ENCODE results near the gene NCK2.

NCK2 gene

DNA sequence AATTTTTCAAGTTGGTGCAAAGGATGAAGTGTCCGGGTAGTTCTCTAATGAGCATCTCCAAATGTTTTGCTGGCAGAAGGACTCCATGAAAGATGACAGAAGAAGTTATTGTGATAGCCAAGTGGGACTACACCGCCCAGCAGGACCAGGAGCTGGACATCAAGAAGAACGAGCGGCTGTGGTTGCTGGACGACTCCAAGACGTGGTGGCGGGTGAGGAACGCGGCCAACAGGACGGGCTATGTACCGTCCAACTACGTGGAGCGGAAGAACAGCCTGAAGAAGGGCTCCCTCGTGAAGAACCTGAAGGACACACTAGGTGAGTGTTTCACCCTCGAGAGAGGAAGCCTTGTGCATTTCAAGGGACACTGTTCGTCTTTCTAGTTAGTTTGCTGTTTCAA is 110.3 kb downstream of the NCK2 start:
- no peak for FAIRE-seq

DNA sequence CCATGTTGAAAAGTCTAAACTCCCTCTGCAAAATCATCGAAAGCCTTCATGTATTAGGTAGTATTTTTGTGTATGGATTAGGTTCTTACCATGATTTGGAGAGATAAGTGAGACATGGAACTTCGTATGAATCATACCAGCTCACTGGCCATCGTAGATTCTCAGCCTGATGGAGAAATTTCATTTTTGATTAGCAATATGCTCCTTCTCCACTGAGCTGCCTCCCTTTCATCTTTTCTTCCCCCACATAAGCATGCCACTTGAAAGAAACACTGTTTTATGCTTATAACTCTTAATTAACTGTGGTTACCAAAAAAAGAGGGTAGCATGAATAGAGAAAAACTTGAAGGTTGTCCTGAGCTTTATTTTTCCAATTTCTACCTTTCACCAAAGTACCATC is 111.9 kb downstream of the NCK2 start:
- no peak for FAIRE-seq

DNA sequence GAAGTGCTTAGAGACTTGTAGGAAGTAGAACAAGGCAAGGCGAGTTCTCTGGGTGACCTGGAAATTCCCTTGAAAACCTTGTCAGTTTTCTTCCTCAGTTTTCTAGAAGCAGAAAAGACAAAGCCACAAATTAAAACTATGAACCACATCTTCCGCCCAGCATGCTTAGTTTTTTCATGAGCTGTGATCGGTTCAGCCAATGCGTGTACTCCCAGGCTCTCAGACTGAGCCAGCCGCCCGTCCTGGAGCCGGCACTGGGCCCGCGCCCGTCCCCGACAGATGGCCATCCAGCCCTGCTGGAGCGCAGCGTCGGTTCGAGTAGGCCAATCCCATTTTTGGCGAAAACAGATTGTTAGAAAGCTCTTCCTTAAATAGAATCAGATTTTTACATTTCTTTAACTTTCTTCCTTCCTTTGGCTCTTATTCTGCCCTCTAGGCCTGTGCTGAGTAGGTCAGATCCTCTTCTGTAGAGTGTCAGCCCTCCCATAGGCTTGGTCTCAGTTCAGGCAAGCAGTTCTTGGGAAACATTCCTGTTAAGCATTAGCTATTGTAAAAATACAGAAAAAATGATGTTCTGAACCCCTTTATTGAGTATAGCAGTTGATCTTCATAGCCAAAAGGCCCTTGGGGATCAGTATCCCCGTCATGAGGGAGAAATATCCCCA is 112.5 kb downstream of the NCK2 start:
- no peak for FAIRE-seq

DNA sequence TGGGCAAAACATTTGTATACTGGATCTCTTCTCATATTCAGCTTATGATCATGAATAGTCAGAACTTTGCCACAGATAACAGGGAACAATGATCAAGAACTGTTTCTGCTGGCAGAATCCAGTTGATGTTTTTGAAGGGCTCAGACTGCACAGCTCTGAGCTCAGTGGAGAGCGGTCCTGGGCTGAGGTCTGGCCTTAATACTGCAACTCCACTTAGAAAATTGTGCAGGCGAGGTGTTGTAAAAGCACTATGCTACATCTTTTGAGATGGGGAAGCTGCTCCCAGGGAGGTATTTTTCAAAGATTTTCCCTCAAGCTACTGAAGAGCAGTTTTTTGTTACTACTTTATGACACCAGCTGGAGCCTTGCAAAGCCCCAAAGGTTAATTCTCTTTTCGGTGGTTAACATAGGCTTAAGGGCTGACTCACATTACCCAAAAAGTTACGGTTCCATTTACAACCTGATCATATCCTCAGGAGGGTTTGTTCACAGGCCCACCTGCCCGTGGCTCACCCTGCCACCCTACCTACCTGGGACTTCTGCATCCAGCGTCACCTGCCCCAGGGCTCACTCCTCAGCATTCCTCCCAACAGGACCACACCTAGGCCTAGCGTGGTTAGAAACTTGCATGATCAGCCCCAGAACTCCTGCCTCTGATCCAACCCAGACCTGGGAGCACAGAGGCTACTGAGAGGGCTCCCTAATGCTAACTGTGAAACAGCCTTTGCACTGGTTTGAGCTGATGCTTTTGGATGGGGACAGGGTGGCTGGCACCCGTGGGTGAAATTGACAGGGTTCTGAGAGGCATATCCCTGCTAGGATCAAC is 114.4 kb downstream of the NCK2 start:
- FAIRE-seq = no peak

DNA sequence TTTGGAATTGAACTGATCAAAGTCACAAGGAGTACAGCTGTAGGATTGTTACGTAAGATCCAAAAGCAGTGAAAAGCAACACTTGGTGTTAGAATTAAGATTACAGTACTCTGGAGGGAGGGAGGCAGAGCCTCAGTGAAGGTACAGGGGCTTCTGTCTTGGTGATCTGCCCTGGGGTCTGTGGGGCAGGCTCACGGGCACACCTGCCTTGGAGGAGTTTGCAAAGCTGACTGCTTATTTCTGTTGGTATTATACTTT is 114.9 kb downstream of the NCK2 start:
- no peak for FAIRE-seq

DNA sequence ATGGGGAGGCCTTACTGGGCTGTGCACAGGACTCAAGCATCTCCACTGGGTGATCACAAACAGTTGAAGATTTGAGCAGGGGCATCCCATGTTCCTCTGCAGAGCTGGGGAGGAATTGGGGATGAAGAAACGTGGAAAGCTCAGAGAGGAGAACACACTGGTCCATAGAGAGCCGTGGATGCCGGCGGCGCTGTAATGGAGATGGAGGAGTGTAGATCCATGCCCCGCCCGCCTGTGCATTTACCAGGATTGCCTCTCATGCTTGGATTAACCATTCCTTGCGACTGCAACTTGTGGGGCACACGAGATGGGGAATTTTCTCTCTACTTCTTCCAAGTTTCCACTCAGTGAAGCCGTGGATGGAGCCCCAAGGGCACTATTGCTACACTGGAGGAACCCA is 115.9 kb downstream of the NCK2 start:
- no peak for FAIRE-seq

DNA sequence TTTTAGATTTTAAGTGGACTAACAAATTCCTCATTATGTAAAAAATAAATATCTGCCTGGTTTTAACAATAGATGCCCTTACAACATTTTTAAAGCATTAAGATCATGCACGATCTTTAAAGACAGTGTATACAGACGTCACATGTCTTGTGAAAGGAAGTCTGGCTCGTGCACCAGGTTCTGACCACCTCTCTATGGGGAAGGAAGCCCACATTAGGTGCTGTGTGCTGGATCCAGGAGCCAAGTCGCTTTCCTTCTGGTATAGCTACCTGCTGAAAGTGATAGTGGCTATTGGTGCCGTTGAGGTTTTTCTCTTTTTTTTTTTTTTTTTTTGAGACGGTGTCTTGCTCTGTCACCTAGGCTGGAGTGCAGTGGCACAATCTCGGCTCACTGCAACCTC is 116.5 kb downstream of the NCK2 start:
- no peak for FAIRE-seq

DNA sequence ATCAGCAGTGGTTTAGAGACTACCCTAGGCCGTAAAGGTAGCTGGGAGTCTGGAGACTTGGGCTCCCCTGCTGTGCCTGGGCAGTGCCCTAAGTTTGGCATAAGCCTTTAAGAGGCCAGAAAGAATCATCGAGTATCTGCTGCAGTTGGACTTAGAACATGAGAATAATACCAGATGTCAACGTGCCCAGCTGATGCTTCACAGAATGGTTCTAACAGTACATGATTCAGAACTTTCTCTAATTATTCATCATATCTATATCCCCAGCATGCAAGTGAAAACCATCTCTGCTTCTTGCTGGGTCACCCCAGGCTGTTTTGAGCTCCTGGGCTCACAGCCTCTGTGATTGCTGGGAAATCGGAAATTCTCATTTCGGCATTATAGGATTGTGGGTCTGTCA is 118.1 kb downstream of the NCK2 start:
- FAIRE-seq = no peak

DNA sequence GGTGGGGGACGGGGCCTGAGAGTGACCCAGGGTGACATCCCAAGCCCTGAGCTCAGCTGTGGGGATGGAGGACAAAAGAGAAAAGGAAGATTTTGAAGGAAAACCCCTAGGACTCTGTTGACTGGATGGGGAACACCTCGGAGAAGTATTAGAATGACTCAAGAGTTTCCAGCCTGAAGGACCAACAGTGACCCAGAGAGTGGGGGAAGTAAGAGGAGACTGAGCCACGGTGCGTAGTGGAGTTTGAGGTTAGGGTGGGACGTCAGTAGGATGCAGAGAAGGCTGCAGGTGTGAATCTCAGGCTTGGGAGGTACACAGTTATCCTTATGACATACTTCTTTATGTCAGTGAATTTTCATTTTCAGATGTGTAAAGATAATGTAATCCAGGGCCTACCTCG is 119.5 kb downstream of the NCK2 start:
- no peak for FAIRE-seq

DNA sequence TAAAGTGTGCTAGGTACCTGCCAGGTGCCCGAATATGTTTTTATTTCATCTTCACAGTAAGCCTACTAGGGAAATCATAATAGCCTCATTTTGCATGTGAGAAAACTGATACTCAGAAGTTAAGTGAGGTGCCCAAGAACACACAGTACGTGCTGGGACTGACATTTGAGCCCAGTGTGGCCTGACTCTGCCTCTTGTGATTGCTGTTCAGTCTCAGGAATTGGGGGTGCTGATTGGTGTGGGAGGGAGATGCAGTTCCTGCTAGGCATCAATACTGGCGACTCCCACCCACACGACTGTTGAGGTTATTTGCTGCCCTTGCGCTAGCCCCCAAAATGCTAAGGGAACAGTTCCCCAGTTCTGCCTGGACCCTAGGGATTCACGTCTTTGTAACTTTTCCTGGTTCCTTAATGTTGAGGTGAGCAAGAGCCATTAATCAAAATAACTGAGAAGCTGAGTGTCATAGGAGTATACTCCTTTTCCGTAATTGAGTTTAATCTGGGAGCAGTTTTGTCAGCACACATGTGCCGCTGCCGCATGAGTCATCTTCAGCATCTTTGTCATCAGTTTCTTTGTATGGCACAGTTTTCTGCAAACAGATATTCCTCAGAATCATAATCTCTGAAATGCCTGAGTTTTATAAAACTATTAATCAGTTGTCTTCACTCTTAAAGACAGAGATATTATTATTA is 120.7 kb downstream of the NCK2 start:
- FAIRE-seq = no peak

DNA sequence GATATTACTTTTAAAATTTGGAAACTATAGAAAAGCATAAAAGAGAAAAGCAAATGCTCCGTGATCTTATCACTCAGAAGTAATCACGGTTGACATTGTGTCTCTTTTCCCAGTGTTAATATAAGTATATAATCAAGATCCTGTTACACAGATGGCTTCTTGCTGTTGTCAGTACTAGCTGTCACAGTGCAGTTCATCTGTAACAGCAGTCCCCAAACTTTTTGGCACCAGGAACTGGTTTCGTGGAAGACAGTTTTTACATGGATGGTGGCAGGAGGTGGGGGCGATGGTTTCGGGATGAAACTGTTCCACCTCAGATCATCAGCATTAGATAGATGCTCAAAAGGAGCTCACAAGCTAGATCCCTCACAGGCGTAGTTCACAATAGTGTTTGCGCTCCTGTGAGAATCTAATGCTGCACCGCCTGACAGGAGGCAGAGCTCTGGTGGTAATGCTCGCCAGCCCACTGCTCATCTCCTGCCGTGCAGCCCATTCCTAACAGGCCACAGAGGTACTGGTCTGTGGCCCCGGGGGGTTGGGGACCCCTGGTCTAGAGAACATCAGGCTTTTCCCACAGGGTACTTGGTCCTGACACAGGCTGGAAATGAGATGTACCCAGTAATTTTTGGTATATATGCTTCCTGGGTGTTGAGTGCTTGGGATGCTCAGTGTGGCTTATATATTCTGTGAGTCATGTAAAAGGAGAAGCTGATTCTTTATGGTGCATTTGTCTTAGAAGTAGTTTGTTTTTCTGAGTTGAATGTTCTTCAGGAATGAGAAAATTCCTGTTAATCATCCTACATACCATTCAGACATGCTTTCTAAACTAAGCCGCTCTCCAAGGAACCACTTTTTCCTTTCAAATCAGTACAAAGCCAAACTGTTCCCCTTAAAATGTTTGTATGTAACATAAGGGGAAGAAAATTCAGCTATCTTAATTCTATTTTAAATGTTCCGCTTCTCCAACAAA is 121.8 kb downstream of the NCK2 start:
- FAIRE-seq = no peak

DNA sequence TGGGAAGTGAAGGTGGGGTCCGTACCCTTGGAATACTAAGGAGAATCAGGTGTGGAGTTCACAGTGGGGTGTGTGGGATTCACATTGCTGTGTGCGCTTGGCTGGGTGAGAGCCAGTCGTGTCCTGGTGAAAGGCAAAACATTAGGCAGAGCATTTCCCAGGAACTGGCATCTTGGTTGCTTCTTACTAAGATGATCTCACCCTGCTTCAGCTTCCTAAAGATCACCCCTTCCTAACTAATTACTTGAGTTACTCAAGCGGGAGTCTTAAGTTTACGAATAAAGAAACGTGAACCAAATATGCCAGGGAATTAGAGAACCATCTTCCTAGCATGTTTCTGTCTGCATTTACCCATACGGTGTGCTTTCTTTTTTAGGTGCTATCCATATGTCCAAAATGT is 122.9 kb downstream of the NCK2 start:
- FAIRE-seq = no peak

DNA sequence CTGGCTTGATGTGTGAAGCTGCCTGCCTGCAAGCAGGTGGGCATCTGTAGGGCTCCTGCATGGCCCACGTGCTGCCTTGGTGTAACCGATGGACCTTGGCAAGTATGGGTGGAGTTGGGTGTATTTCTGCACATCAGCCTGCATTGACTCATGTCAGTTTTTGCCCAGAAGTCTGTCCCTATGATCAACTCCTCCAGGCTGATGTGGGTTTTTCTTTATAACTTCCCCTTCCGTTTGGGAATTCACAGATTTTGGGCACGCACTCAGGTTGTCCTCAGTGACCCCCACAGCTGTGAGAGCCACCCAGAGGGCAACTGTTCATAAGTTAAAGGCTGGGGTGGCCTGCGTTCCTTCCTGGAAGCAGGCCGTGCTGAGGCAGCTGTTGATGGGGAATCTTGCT is 123.3 kb downstream of the NCK2 start:
- FAIRE-seq = no peak

DNA sequence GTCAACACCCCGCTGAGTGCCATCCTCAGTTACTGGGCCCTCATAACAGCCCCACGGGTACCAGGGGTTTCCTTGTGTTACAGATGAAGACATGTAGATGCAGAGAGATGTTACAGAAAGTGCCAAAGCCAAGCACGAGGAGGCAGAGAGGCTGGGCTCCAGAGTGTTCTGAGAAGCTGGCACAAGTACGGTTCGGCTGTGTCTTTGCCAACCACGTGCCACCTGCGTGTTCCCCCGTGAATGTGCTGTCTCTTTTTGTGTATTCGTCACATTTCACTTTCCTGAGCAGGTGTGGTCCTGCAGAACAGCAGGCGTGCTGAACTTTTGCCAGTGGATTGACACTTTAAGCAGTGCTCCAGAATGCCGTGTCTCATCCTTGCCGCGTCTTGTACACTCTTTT is 124.6 kb downstream of the NCK2 start:
- no peak for FAIRE-seq

DNA sequence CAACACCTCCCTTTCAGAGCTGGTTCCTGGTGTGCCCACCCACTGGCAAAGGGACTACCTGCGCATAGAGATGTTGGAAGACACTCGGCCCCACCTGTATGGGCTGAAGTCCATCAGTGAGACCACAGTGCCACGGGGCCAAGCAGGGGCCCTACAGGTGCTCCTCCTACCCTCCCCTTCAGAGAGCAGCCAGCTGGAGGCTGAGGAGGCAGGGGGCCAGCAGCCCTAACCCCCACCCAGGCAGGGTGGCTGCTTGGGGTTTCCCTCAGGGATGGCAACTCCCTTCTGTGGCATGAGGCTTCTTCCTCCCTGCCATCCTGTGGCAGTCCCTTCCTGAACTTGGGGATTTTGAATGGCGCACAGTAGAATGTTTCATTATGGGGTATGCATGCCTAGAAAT is 125.3 kb downstream of the NCK2 start:
- FAIRE-seq = no peak

DNA sequence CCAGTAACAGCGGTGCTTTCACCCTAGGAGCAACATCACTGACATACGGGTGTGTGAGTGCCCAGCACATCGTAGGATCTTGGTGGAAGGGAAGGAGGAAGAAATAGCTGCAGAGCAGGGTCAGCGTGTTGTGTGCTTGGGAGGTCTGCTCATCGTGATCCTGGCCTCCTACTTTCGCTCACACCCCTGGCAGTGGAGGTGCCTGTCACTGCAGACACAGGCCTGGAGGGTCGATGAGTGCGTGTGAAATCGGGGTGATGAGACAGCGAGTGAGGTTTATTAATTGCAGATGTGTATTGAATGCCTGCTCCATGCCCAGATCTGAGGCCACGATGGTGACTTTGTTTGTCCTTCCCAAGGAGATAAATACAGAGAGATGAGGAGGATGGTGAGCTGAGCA is 126.1 kb downstream of the NCK2 start:
- no peak for FAIRE-seq

DNA sequence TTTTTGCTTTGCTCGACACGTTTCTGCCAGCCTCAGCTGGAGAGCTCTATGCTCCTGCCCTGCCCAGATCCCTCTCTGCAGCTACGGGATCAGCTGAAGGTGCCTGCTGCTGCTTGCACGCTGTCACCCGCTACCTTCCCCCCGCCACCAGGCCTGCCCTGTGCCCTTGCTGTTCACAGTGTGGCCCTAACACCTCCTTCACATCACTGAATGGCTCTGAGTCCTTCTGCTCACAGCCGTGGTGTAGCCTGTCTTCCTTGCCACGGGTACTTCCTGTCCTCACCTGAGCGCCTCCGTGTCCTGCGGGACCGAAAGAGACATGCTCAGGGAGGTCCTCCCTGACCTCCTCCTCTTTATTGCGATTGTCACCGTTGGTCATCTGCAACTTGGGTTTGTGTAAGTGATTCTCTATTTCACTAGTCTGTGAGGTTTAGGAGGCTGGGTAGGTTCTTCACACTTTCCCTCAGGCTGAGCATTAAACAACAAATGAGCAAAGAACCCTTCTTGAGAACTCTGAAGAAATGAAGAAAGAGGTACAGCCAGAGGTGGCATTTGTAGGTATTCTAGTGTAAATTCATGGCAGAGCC is 127.5 kb downstream of the NCK2 start:
- no peak for FAIRE-seq

DNA sequence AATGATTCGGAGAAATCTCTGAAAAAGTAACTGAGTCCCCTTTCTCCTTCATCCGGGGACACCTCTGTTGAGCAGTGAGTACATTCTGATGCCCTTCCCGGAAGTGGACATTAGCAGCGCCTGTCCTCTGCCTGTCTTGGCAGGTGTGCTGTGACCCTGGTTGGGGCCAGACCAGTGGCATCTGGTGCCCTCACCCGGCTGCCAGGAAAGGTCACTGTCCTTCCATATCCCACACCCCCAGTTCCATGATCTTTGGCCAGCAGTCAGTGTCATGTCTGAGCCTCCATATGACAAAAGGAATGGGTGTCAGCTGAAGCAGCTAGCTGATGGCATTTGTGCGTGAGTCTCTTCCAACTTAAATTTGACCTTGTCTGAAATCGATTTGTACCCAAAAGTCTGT is 128.1 kb downstream of the NCK2 start:
- no peak for FAIRE-seq

DNA sequence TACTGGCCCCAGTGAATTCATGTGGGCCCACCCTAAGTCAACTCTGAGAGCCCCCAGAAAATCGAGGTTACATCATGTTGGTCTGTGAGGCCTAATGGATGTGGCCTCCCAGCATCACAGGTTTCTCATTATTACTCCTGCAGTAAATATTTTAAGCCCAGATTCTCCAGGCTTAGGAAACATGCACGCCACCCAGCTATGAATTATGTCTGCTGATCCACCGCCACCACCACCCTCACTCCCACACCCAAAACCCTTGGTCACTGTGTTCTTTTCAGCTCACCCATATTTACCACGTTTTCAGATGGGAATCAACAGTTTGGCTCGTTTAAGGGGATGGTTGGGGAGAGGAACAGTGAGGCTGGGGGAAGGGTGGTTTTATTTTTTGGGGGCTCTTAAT is 128.6 kb downstream of the NCK2 start:
- no peak for FAIRE-seq

DNA sequence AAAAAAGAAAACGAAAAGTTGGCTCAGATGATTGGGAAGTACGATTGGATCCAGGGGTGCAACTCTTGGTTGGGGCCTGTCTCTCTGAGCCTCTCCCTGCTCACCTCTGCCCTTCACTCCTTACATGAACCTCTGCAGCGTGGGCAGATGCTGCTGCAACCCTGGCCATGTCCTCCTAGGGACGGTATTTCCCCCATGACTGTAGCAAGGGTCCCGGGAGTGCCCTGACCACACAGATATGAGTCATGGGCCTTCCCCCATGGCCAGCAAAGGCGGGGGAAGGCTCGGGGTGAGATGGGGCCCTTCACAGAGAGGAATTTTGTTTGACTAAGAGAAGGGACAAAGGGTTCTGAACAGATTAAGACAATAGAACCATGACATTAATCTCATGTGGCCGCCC is 129.0 kb downstream of the NCK2 start:
- FAIRE-seq = no peak

DNA sequence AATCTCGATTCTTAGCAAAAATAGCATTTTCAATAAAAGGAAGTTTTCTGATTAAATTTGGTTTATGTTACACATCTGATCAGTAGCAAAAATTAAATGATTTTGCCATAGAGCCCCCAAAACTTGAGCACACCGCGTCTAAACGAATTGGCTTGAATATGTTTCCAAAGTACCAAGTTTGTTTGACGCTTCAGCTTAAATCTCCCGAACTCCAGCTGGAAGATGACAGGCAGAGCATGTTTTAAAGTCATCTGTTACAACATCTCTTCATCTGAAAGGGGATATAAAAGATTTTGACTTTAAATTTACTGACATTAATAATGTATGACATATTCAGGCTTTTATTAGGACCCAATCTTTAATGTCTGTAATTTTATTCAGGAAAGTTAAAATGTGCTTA is 129.8 kb downstream of the NCK2 start:
- FAIRE-seq = no peak

DNA sequence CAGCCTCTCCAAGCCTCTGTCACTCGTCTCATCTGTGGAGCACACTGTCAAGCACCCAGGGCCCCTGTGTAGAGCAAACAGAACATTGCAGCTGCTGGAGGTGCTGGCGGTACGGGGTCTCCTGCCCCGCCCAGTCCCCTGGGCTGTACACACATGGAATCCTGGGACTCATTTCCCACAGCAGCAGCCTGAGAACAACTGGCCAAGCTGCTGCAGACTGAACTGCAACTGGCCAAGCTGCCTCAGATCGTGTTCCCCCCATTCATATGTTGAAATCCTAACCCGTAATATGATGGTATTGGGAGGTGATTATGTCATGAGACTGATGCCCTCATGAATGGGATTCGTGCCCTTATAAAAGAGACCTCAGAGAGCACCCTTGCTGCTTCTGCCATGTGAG is 130.5 kb downstream of the NCK2 start:
- no peak for FAIRE-seq

DNA sequence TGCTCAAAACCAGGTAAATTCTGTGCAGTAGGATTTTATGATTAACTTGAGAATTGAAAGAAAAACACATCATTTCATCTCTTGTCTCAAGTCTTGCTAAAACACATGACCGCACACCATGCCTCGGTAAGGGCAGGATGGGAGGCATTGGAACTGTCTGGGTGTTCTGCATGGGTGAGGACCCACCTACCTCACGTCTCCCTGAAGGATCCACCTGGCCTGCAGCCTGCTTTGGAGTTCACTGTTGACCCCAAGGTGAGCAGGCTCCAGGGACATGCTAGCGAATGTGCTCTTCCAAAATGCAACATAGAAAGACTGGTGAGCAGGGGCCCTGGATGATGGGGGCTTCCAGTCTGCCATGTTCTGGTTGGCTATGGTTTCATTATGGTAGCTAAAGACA is 131.5 kb downstream of the NCK2 start:
- no peak for FAIRE-seq

All from colon (tissue), 2 donors.